Memory B cell (primary cell): ENCODE results near the gene RAB17.

Experiments
- ATAC-seq: fragments of 150-1000 bp; cut with Tn5 transposase; 2 replicates; pipeline ENCODE4 v1.10.0; 2021; ENCODE audit warnings: low read depth, mild to moderate bottlenecking, moderate library complexity
- DNase-seq, 2 donors: peaks; one replicate each; pipeline ENCODE4 v3.0.0; 2022; ENCODE audit warnings: low spot score in 2 of 2
- H3K27ac Mint-ChIP-seq: one replicate; pipeline ENCODE4 v1.8.0; 2022; ENCODE audit warnings: mild to moderate bottlenecking, moderate library complexity, mixed read lengths
- H3K27me3 Mint-ChIP-seq: one replicate; pipeline ENCODE4 v1.8.0; 2022; ENCODE audit warnings: mixed read lengths
- H3K36me3 Mint-ChIP-seq: one replicate; pipeline ENCODE4 v1.8.0; 2022; ENCODE audit warnings: mild to moderate bottlenecking, mixed read lengths
- H3K4me1 Mint-ChIP-seq: one replicate; pipeline ENCODE4 v1.8.0; 2022; ENCODE audit warnings: mixed read lengths
- H3K4me3 Mint-ChIP-seq: one replicate; pipeline ENCODE4 v1.8.0; 2022; ENCODE audit warnings: mild to moderate bottlenecking, moderate library complexity, mixed read lengths
- H3K9me3 Mint-ChIP-seq: one replicate; pipeline ENCODE4 v1.8.0; 2022; ENCODE audit warnings: mixed read lengths

The RAB17 gene

GRCh38 chr2:237583385-237584295 is 6.9 kb downstream of the RAB17 start:
- DNase-seq (no peak), ATAC-seq (no peak)
- Mint-ChIP-seq H3K4me1 (no peaks in the 10 kb centered on the region), H3K9me3 (no peaks in the 10 kb centered on the region), H3K27ac (no peak overlapping the region), H3K27me3 (peaks cover 2% of the 10 kb centered on the region), H3K36me3 (no peaks in the 10 kb centered on the region), H3K4me3 (no peak overlapping the region)

GRCh38 chr2:237581751-237582746 is 8.5 kb downstream of the RAB17 start:
- Mint-ChIP-seq H3K27me3 (peaks cover 6% of the 10 kb centered on the region), H3K4me3 (no peak overlapping the region), H3K9me3 (no peaks in the 10 kb centered on the region), H3K4me1 (no peaks in the 10 kb centered on the region), H3K36me3 (no peaks in the 10 kb centered on the region), H3K27ac (no peak overlapping the region)
- peak; percentile 80 for ATAC-seq
- DNase-seq, result peak in 1 of 2 donors; percentile 21

- no peak for ATAC-seq
- Mint-ChIP-seq H3K4me1 (no peaks in the 10 kb centered on the region), H3K36me3 (no peaks in the 10 kb centered on the region), H3K27ac (no peak overlapping the region), H3K4me3 (no peak overlapping the region), H3K9me3 (no peaks in the 10 kb centered on the region), H3K27me3 (peaks cover 11% of the 10 kb centered on the region)
- DNase-seq, result no peak
These were observed 9.2 kb downstream of the RAB17 start for GRCh38 chr2:237581326-237581725.

- DNase-seq (no peak), ATAC-seq (no peak)
- H3K27ac Mint-ChIP-seq, result no peak overlapping the region
- no peak overlapping the region for H3K4me3 Mint-ChIP-seq
- no peaks in the 10 kb centered on the region for H3K36me3 Mint-ChIP-seq
- H3K4me1 Mint-ChIP-seq, result no peaks in the 10 kb centered on the region
- H3K9me3 Mint-ChIP-seq, result no peaks in the 10 kb centered on the region
- peaks cover 15% of the 10 kb centered on the region for H3K27me3 Mint-ChIP-seq
These were observed 12.3 kb downstream of the RAB17 start for GRCh38 chr2:237577956-237578870.

- Mint-ChIP-seq H3K4me3 (no peak overlapping the region), H3K9me3 (no peaks in the 10 kb centered on the region), H3K27me3 (peaks cover 15% of the 10 kb centered on the region), H3K27ac (no peak overlapping the region), H3K4me1 (no peaks in the 10 kb centered on the region), H3K36me3 (no peaks in the 10 kb centered on the region)
- DNase-seq (no peak), ATAC-seq (no peak)
These were observed 13.1 kb downstream of the RAB17 start for GRCh38 chr2:237577458-237577857.

- no peak overlapping the region for H3K27ac Mint-ChIP-seq
These were observed 13.6 kb downstream of the RAB17 start for GRCh38 chr2:237576974-237577373.

GRCh38 chr2:237575869-237576862 is 14.4 kb downstream of the RAB17 start:
- Mint-ChIP-seq H3K4me1 (peaks cover 5% of the 10 kb centered on the region), H3K36me3 (no peaks in the 10 kb centered on the region), H3K4me3 (no peak overlapping the region), H3K9me3 (no peaks in the 10 kb centered on the region), H3K27me3 (peaks cover 15% of the 10 kb centered on the region), H3K27ac (no peak overlapping the region)
- DNase-seq (no peak), ATAC-seq (no peak)

More at GRCh38 chr2:237576974-237577373, 13.6 kb downstream of the RAB17 start:
- Mint-ChIP-seq H3K4me1 (peaks cover 2% of the 10 kb centered on the region), H3K27me3 (peaks cover 15% of the 10 kb centered on the region), H3K36me3 (no peaks in the 10 kb centered on the region), H3K9me3 (no peaks in the 10 kb centered on the region), H3K4me3 (no peak overlapping the region)
- no peak for ATAC-seq
- DNase-seq, result no peak

GRCh38 chr2:237574894-237575868 is 15.4 kb downstream of the RAB17 start:
- no peak overlapping the region for H3K4me3 Mint-ChIP-seq
- H3K27ac Mint-ChIP-seq, result no peak overlapping the region
- no peaks in the 10 kb centered on the region for H3K9me3 Mint-ChIP-seq
- no peaks in the 10 kb centered on the region for H3K36me3 Mint-ChIP-seq
- no peak for ATAC-seq
- H3K27me3 Mint-ChIP-seq, result peaks cover 15% of the 10 kb centered on the region
- DNase-seq, result no peak
- H3K4me1 Mint-ChIP-seq, result peaks cover 5% of the 10 kb centered on the region

- Mint-ChIP-seq H3K27me3 (peaks cover 15% of the 10 kb centered on the region), H3K36me3 (no peaks in the 10 kb centered on the region), H3K27ac (no peak overlapping the region), H3K9me3 (no peaks in the 10 kb centered on the region), H3K4me3 (no peak overlapping the region), H3K4me1 (peaks cover 5% of the 10 kb centered on the region)
- DNase-seq (no peak), ATAC-seq (no peak)
These were observed 16.1 kb downstream of the RAB17 start for GRCh38 chr2:237574467-237574866.

GRCh38 chr2:237573721-237574415 is 16.7 kb downstream of the RAB17 start:
- DNase-seq, result no peak
- ATAC-seq, result no peak
- Mint-ChIP-seq H3K9me3 (no peaks in the 10 kb centered on the region), H3K27ac (no peak overlapping the region), H3K27me3 (peaks cover 19% of the 10 kb centered on the region), H3K36me3 (no peaks in the 10 kb centered on the region), H3K4me1 (peaks cover 5% of the 10 kb centered on the region), H3K4me3 (no peak overlapping the region)

GRCh38 chr2:237572742-237573101 is 17.8 kb downstream of the RAB17 start:
- DNase-seq (no peak), ATAC-seq (no peak)
- no peaks in the 10 kb centered on the region for H3K36me3 Mint-ChIP-seq
- no peaks in the 10 kb centered on the region for H3K9me3 Mint-ChIP-seq
- peaks cover 15% of the 10 kb centered on the region for H3K27me3 Mint-ChIP-seq
- H3K4me3 Mint-ChIP-seq, result no peak overlapping the region
- peaks cover 5% of the 10 kb centered on the region for H3K4me1 Mint-ChIP-seq
- no peak overlapping the region for H3K27ac Mint-ChIP-seq
